HepG2 (cell line): Measurements from ENCODE around the gene OXGR1. TPM values are rescaled to one million over a fixed set of nuclear protein-coding genes. Genes with fewer than 3 reads are reported as not detected.
A peak's percentile ranks its signal among the peaks of the same experiment; 100 is the strongest.

Experiments used
- KDM5A ChIP-seq: fragments of 200-600 bp; sonication (generic); IDR thresholded peaks from 2 replicates; pipeline ENCODE4 v1.7.0; 2018; ENCODE audit warnings: antibody characterized with exemption, mild to moderate bottlenecking, low read length, borderline replicate concordance
- KMT2B ChIP-seq: IDR thresholded peaks from 2 replicates; pipeline ENCODE4 v1.6.1; 2016; ENCODE audit warnings: missing genetic modification reagents, missing compliant biosample characterization
- MAF1 ChIP-seq: sonication (generic); formaldehyde crosslinking; IDR thresholded peaks from 2 replicates; pipeline ENCODE4 v1.5.0; 2020; ENCODE audit warnings: missing genetic modification reagents, borderline replicate concordance
- MTF1 ChIP-seq: sonication (generic); formaldehyde crosslinking; IDR thresholded peaks from 2 replicates; pipeline ENCODE4 v1.5.0; 2020; ENCODE audit warnings: missing genetic modification reagents
- MTF2 ChIP-seq: sonication (generic); formaldehyde crosslinking; IDR thresholded peaks from 2 replicates; pipeline ENCODE4 v1.5.0; 2020; ENCODE audit warnings: missing genetic modification reagents, borderline replicate concordance
- SALL1 ChIP-seq: sonication (generic); formaldehyde crosslinking; IDR thresholded peaks from 2 replicates; pipeline ENCODE4 v1.8.0; 2022; ENCODE audit warnings: mild to moderate bottlenecking, missing genetic modification reagents
- SRF ChIP-seq: IDR thresholded peaks from 2 replicates; pipeline ENCODE4 v1.6.1; 2011; ENCODE audit warnings: mild to moderate bottlenecking, low read depth, low read length, moderate library complexity
- STAG1 ChIP-seq: sonication (generic); formaldehyde crosslinking; IDR thresholded peaks from 2 replicates; pipeline ENCODE4 v1.4.0; 2020; ENCODE audit warnings: missing genetic modification reagents
- ZBTB21 ChIP-seq: sonication (generic); formaldehyde crosslinking; IDR thresholded peaks from 2 replicates; pipeline ENCODE4 v1.4.0; 2020; ENCODE audit warnings: missing genetic modification reagents
- ZNF281 ChIP-seq: sonication (generic); formaldehyde crosslinking; IDR thresholded peaks from 2 replicates; pipeline ENCODE4 v1.4.0; 2020; ENCODE audit warnings: missing genetic modification reagents, borderline replicate concordance
- ZNF407 ChIP-seq: sonication (generic); formaldehyde crosslinking; IDR thresholded peaks from one replicate; pipeline ENCODE4 v1.5.1; 2020; ENCODE audit warnings: mild to moderate bottlenecking, missing genetic modification reagents; ENCODE audit errors: not compliant biosample characterization
- ZNF614 ChIP-seq: IDR thresholded peaks from 2 replicates; pipeline ENCODE4 v1.6.1; 2018; ENCODE audit warnings: missing biosample characterization, missing genetic modification reagents, inconsistent platforms, borderline replicate concordance
- ZNF639 ChIP-seq: conservative IDR thresholded peaks from 2 replicates; pipeline ENCODE4 v1.6.1; 2018; ENCODE audit warnings: missing genetic modification reagents
- ZSCAN21 ChIP-seq: sonication (generic); formaldehyde crosslinking; IDR thresholded peaks from 2 replicates; pipeline ENCODE4 v1.8.0; 2022; ENCODE audit warnings: mild to moderate bottlenecking, missing genetic modification reagents, moderate library complexity, borderline replicate concordance
- polyA plus RNA-seq, 8 experiments: library from polyadenylated mRNA; depleted of rRNA in 3 of 8; stranded (reverse) in 7 of 8; unstranded in 1 of 8; fragments of >200 nt; fragmentation: Illumina TruSeq in 4 of 8; extraction: Trizol in 4 of 8; gene quantifications; 2 replicates each; pipeline versions ENCODE4 v1.2.1 to v1.2.3, GENCODE V29; 2011 to 2016; ENCODE audit warnings: low read depth in 4 of 8, missing spikeins in 1 of 8, mixed read lengths in 1 of 8; ENCODE audit not compliant: insufficient read depth in 1 of 8
- total RNA-seq, 5 experiments: library from RNA; depleted of rRNA; stranded (reverse); fragments of >200 nt; fragmentation: Illumina TruSeq; extraction: Trizol; gene quantifications; 2 replicates each; pipeline ENCODE4 v1.2.3, GENCODE V29; 2016; ENCODE audit warnings: low read depth in 1 of 5

The OXGR1 gene
- total and polyA plus RNA-seq, 2 of the 13 experiments (the other 11 are each of a cell fraction or from before 2014, with no cell fraction given), result not detected

GRCh38 chr13:96967248-96967745, 27.0 kb downstream of the OXGR1 start (continued):
- TF ChIP-seq ZNF281 (CRISPR knock-in tag) (peak; percentile 76; the same call in 1 of the 2 replicates), KMT2B (CRISPR knock-in tag) (no peak), STAG1 (CRISPR knock-in tag) (peak; percentile 50), ZNF639 (CRISPR knock-in tag) (no peak), ZNF407 (CRISPR knock-in tag) (no peak), ZNF614 (no peak), MTF1 (no peak), SRF (no peak), ZBTB21 (CRISPR knock-in tag) (no peak), MTF2 (CRISPR knock-in tag) (no peak), SALL1 (no peak), MAF1 (no peak), ZSCAN21 (CRISPR knock-in tag) (no peak), KDM5A (no peak)
